Thymus (tissue), 11 donors: ENCODE results near the gene C6orf15. TPM values are rescaled to one million over a fixed set of nuclear protein-coding genes. Genes with fewer than 3 reads are reported as not detected.

Experiments used
- DNase-seq, 9 donors: peaks; one replicate each; pipeline ENCODE4 v3.0.0-alpha.2; 2013; ENCODE audit warnings: low spot score in 9 of 9, low read depth in 6 of 9, missing footprints in 1 of 9
- H3K27ac ChIP-seq, 2 donors: one replicate each; pipeline ENCODE4 v1.5.1; 2013; ENCODE audit warnings: control low read depth in 1 of 2, low read depth in 1 of 2, low read length in 1 of 2, mild to moderate bottlenecking in 1 of 2, moderate library complexity in 1 of 2
- H3K27me3 ChIP-seq, 2 donors: one replicate each; pipeline ENCODE4 v1.5.1; 2013; ENCODE audit warnings: low read length in 1 of 2; ENCODE audit not compliant: control insufficient read depth in 2 of 2, insufficient read depth in 1 of 2
- H3K36me3 ChIP-seq, 2 donors: one replicate each; pipeline ENCODE4 v1.5.1; 2013; ENCODE audit warnings: low read length in 1 of 2, mild to moderate bottlenecking in 1 of 2, moderate library complexity in 1 of 2; ENCODE audit not compliant: control insufficient read depth in 2 of 2, insufficient read depth in 2 of 2
- H3K4me1 ChIP-seq, 2 donors: one replicate each; pipeline ENCODE4 v1.5.1; 2013; ENCODE audit warnings: low read length in 2 of 2; ENCODE audit not compliant: control insufficient read depth in 2 of 2, insufficient read depth in 2 of 2
- H3K4me3 ChIP-seq, 2 donors: one replicate each; pipeline ENCODE4 v1.5.1; 2013; ENCODE audit warnings: low read length in 2 of 2, control low read depth in 1 of 2, mild to moderate bottlenecking in 1 of 2
- H3K9me3 ChIP-seq, 2 donors: one replicate each; pipeline ENCODE4 v1.5.1; 2013; ENCODE audit warnings: low read length in 1 of 2, mild to moderate bottlenecking in 1 of 2; ENCODE audit not compliant: control insufficient read depth in 2 of 2, insufficient read depth in 1 of 2
- WGBS: extraction: QIAGEN DNeasy Blood & Tissue Kit; methylation state at CpG from one replicate; pipeline ENCODE4 v1.1.7; 2013; 5-methylcytosine and 5-hydroxymethylcytosine counted together
- polyA plus RNA-seq: library from polyadenylated mRNA; stranded (reverse); fragments of 200-250 nt; gene quantifications from one replicate; pipeline ENCODE4 v1.2.3, GENCODE V29; 2013
- total RNA-seq: library from RNA; stranded (reverse); fragments of 120-200 nt; gene quantifications from one replicate; pipeline ENCODE4 v1.2.4, GENCODE V29; 2013
- donor health status: healthy.

C6orf15 gene
- total and polyA plus RNA-seq, 2 donors, result 0.38 to 24.6 TPM

DNA sequence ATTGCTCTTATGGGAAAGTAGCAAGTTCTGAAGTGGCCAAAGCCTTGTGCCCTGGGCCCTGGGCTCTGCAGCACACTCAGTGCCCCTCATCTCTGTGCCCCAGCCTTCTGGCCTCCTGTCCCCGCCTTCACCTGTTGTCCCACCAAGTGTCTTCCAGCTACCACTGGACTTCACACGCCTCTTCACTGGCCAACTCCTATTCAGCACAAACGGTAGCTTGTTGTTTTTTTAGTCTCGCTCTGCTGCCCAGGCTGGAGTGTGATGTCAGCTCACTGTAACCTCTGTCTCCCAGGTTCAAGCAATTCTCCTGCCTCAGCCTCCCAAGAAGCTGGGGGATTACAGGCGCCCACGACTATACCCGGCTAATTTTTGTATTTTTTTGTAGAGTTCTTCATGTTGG lies 40.4 kb upstream of the C6orf15 start:
- H3K4me3 ChIP-seq, result no peak overlapping the region
- DNase-seq, result no peak
- H3K9me3 ChIP-seq, result no peaks in the 10 kb centered on the region
- no peaks in the 10 kb centered on the region for H3K27me3 ChIP-seq
- peaks cover 4 to 9% of the 10 kb centered on the region in 2 donors for H3K4me1 ChIP-seq
- peaks cover 27 to 29% of the 10 kb centered on the region in 2 donors for H3K36me3 ChIP-seq
- no peak overlapping the region for H3K27ac ChIP-seq
- 97% methylated on average over 7 of the region's 7 CpGs for WGBS

DNA sequence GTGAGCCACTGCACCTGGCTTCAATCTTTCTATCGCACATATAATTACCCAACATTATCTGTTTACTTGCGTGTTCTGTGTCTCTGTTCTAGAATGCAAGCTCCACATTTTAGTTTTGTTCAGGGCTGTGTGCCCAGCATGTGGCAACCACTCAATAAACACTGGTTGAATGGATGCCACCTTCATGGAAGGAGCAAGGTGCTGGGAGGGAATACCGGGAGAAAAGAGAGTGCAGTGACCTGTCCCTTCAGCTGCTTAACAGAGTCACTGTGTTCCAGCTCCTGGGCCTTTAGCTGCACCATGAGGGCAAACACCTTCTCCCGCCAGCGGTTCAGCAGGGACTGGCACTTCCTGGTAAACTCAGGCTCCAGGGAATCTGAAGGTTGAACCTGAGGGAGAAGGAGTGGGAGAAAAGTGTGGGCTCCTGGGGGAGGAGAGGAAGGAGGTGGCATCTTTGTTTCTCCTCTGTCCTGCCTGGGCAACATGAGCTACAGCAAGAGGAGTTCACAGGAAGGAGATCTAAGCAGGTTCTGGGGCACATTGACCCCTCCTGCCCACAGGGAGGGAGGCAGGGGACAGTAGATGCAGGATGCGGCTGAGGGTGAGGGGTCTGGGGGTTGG lies 37.6 kb upstream of the C6orf15 start:
- no peaks in the 10 kb centered on the region for H3K9me3 ChIP-seq
- WGBS, result 98% methylated on average over 6 of the region's 6 CpGs
- no peak overlapping the region for H3K4me3 ChIP-seq
- no peaks in the 10 kb centered on the region for H3K4me1 ChIP-seq
- H3K27ac ChIP-seq, result no peak overlapping the region
- H3K36me3 ChIP-seq, result peaks cover 30 to 35% of the 10 kb centered on the region in 2 donors
- DNase-seq, result no peak
- no peaks in the 10 kb centered on the region for H3K27me3 ChIP-seq

- DNase-seq, result no peak
- 99% methylated on average over 10 of the region's 10 CpGs for WGBS
Measured at GRCh38 chr6:31145386-31145785, 33.0 kb upstream of the C6orf15 start.

GRCh38 chr6:31144970-31145340 lies 32.6 kb upstream of the C6orf15 start:
- peaks cover 35 to 44% of the 10 kb centered on the region in 2 donors for H3K36me3 ChIP-seq
- no peaks in the 10 kb centered on the region for H3K9me3 ChIP-seq
- H3K4me1 ChIP-seq, result no peaks in the 10 kb centered on the region
- H3K4me3 ChIP-seq, result no peak overlapping the region
- H3K27me3 ChIP-seq, result no peaks in the 10 kb centered on the region
- no peak overlapping the region for H3K27ac ChIP-seq
- 80% methylated on average over 11 of the region's 11 CpGs for WGBS
- no peak for DNase-seq

More at GRCh38 chr6:31145386-31145785, 33.0 kb upstream of the C6orf15 start:
- no peaks in the 10 kb centered on the region for H3K9me3 ChIP-seq
- no peak overlapping the region for H3K4me3 ChIP-seq
- H3K4me1 ChIP-seq, result no peaks in the 10 kb centered on the region
- H3K27me3 ChIP-seq, result no peaks in the 10 kb centered on the region
- H3K27ac ChIP-seq, result no peak overlapping the region
- H3K36me3 ChIP-seq, result peaks cover 39 to 47% of the 10 kb centered on the region in 2 donors

DNA sequence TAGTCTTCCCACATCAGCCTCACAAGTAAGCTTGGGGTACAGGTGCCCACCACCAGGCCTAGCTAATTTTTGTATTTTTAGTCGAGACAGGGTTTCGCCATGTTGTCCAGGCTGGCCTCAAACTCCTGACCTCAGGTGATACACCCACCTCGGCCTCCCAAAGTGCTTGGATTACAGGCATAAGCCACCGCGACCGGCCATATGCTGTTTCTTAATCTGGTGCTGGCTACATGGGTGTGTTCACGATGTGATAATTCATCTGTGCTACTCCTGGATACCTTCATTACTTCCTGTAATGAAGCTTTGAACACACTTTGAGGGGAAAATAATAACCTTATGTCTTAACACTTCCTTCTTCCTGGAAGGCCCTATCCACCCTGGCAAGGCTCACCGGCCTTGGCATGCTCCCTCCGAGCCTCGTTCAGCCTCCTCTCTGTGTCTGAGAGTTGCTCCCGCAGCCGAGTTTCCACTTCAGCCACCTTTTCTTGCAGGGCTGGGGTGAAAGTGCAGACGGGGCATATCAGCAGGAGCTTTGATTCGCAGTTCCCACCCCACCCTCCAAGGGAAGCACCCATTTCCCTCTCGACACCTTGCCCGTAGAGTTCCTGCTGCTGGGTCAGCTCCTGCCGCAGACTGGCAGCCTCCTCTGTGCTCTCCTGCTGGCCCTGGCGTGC lies 32.1 kb upstream of the C6orf15 start:
- Histone ChIP-seq H3K27ac (no peak overlapping the region), H3K4me3 (no peak overlapping the region), H3K4me1 (no peaks in the 10 kb centered on the region), H3K9me3 (no peaks in the 10 kb centered on the region), H3K27me3 (no peaks in the 10 kb centered on the region), H3K36me3 (peaks cover 30 to 39% of the 10 kb centered on the region in 2 donors)
- 97% methylated on average over 18 of the region's 18 CpGs for WGBS
- no peak for DNase-seq

DNA sequence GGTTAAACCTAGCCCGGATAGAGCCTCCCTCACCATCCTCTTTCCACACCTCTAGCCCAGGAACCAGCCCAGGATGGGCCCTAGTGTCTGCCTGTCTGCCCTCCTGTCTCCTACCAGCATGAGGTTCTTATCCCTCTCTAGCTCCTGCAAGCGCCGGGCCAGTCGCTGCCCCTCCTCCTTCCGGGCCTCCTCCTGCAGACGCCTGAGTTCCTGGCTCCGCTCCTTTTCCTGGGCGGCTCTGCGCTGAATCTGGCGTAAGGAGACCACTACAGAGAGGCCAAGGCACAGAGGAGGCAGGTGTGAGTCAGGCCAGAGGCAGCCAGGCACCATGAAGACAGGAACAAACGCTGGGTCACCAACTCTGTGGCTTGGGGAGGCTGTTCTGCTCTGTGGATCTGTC lies 30.8 kb upstream of the C6orf15 start:
- no peaks in the 10 kb centered on the region for H3K4me1 ChIP-seq
- H3K27ac ChIP-seq, result no peak overlapping the region
- DNase-seq, result no peak
- 91% methylated on average over 11 of the region's 11 CpGs for WGBS
- H3K9me3 ChIP-seq, result no peaks in the 10 kb centered on the region
- no peak overlapping the region for H3K4me3 ChIP-seq
- H3K27me3 ChIP-seq, result no peaks in the 10 kb centered on the region
- H3K36me3 ChIP-seq, result peaks cover 28 to 32% of the 10 kb centered on the region in 2 donors

- 89% methylated on average over 2 of the region's 2 CpGs for WGBS
- Histone ChIP-seq H3K4me1 (peaks cover 4 to 5% of the 10 kb centered on the region in 2 donors), H3K4me3 (no peak overlapping the region), H3K9me3 (no peaks in the 10 kb centered on the region), H3K36me3 (peaks cover 27 to 30% of the 10 kb centered on the region in 2 donors), H3K27ac (no peak overlapping the region), H3K27me3 (peaks cover 0 to 4% of the 10 kb centered on the region in 2 donors)
- DNase-seq, result no peak
Measured at GRCh38 chr6:31142361-31142761, 30.0 kb upstream of the C6orf15 start.

DNA sequence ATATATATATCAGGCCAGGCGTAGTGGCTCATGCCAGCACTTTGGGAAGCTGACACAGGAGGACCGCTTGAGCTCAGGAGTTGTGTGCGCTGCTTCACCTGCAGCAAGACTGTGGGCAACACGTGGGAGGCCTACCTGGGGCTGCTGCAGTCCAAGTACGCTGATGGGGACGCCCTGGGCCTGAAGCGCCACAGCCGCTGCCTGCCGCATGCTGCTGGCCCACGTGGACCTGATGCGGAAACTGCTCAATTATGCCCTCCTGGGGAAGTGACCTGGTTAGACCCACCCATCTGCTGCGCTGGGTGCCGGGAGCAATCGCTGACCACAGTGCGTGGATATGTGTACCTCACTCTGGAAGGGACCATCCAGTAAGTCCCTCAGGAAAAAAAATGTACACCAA lies 28.3 kb upstream of the C6orf15 start:
- peaks cover 4 to 5% of the 10 kb centered on the region in 2 donors for H3K4me1 ChIP-seq

DNA sequence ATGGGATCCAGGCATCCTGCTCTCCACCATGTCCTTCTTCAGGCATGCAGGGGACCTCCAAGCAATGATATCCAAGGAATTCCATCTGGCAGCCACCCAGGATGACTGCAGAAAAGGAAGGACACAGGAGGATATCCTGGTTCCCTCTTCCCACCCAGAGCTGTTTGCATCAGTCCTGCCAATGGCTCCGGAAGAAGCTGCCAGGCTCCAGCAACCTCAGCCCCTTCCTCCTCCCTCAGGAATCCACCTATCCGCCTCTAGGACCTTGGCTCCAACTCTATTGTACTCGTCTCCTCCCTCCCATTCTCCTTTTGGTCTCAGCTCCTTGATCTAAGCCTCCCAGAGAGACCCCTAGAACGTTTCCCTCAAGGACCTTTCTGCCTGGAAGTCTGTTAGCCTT lies 27.2 kb upstream of the C6orf15 start:
- Histone ChIP-seq H3K4me1 (peaks cover 4 to 5% of the 10 kb centered on the region in 2 donors), H3K4me3 (no peak overlapping the region), H3K36me3 (peaks cover 15 to 18% of the 10 kb centered on the region in 2 donors), H3K27me3 (peaks cover 0 to 4% of the 10 kb centered on the region in 2 donors), H3K9me3 (no peaks in the 10 kb centered on the region), H3K27ac (no peak overlapping the region)
- no peak for DNase-seq
- 80% methylated on average over 4 of the region's 4 CpGs for WGBS

More for the DNA sequence above, 28.3 kb upstream of the C6orf15 start:
- DNase-seq, result no peak
- H3K27ac ChIP-seq, result no peak overlapping the region
- no peak overlapping the region for H3K4me3 ChIP-seq
- no peaks in the 10 kb centered on the region for H3K9me3 ChIP-seq
- WGBS, result 89% methylated on average over 15 of the region's 15 CpGs
- peaks cover 26 to 28% of the 10 kb centered on the region in 2 donors for H3K36me3 ChIP-seq
- H3K27me3 ChIP-seq, result peaks cover 0 to 4% of the 10 kb centered on the region in 2 donors
